Nephron progenitor cell (in vitro differentiated cells): Measurements from ENCODE around the gene SLPI.

Experiments used
- DNase-seq: peaks from one replicate; pipeline ENCODE4 v3.0.0; 2021
- H3K27ac Mint-ChIP-seq: 2 replicates; pipeline ENCODE4 v1.8.0; 2021; ENCODE audit warnings: mild to moderate bottlenecking, moderate library complexity, mixed read lengths
- H3K27me3 Mint-ChIP-seq: 2 replicates; pipeline ENCODE4 v1.8.0; 2021; ENCODE audit warnings: mild to moderate bottlenecking, low read depth, mixed read lengths; ENCODE audit not compliant: poor library complexity
- H3K36me3 Mint-ChIP-seq: 2 replicates; pipeline ENCODE4 v1.8.0; 2021; ENCODE audit warnings: low read depth, mixed read lengths
- H3K4me1 Mint-ChIP-seq: 2 replicates; pipeline ENCODE4 v1.8.0; 2021; ENCODE audit warnings: mixed read lengths
- H3K4me3 Mint-ChIP-seq: 2 replicates; pipeline ENCODE4 v1.8.0; 2021; ENCODE audit warnings: mild to moderate bottlenecking, moderate library complexity, mixed read lengths
- H3K9me3 Mint-ChIP-seq: 2 replicates; pipeline ENCODE4 v1.8.0; 2021; ENCODE audit warnings: mild to moderate bottlenecking, moderate library complexity, mixed read lengths
- CTCF ChIP-seq: fragments of 200-600 bp; sonication (generic); IDR thresholded peaks from 2 replicates; pipeline ENCODE4 v1.5.0; 2021; ENCODE audit warnings: antibody characterized with exemption

Gene SLPI

GRCh38 chr20:45254383-45255262 lies at the start of gene SLPI:
SLPI (minus strand) TSS chr20:45254564; CDS start chr20:45254543, 21 bp downstream.
- TF ChIP-seq CTCF = no peak
- H3K27ac Mint-ChIP-seq = no peak within 1 kb of the TSS
- no peaks in the 10 kb centered on the region for H3K9me3 Mint-ChIP-seq
- no peak for DNase-seq
- H3K4me3 Mint-ChIP-seq = no peak within 1 kb of the TSS
- peaks cover 34% of the 10 kb centered on the region for H3K27me3 Mint-ChIP-seq
- H3K4me1 Mint-ChIP-seq = peaks cover 23% of the 10 kb centered on the region
- no peaks in the 10 kb centered on the region for H3K36me3 Mint-ChIP-seq

GRCh38 chr20:45303586-45304463 lies 49.5 kb upstream of the SLPI start:
- peaks cover 6% of the 10 kb centered on the region for H3K9me3 Mint-ChIP-seq
- TF ChIP-seq CTCF = no peak
- no peak overlapping the region for H3K4me3 Mint-ChIP-seq
- peak overlapping the region; percentile 22 for H3K27ac Mint-ChIP-seq
- DNase-seq = no peak
- H3K27me3 Mint-ChIP-seq = peaks cover 51% of the 10 kb centered on the region
- H3K36me3 Mint-ChIP-seq = no peaks in the 10 kb centered on the region
- H3K4me1 Mint-ChIP-seq = peaks cover 18% of the 10 kb centered on the region

- TF ChIP-seq CTCF = no peak
- H3K4me1 Mint-ChIP-seq = peaks cover 8% of the 10 kb centered on the region
- H3K36me3 Mint-ChIP-seq = no peaks in the 10 kb centered on the region
- H3K27ac Mint-ChIP-seq = no peak overlapping the region
- H3K27me3 Mint-ChIP-seq = peaks cover 42% of the 10 kb centered on the region
- H3K4me3 Mint-ChIP-seq = no peak overlapping the region
- no peak for DNase-seq
- peaks cover 9% of the 10 kb centered on the region for H3K9me3 Mint-ChIP-seq
These were observed 47.5 kb upstream of the SLPI start for GRCh38 chr20:45301824-45302271.

- H3K27ac Mint-ChIP-seq = no peak overlapping the region
- peaks cover 8% of the 10 kb centered on the region for H3K4me1 Mint-ChIP-seq
- TF ChIP-seq CTCF = peak; percentile 47
- H3K4me3 Mint-ChIP-seq = no peak overlapping the region
- H3K27me3 Mint-ChIP-seq = peaks cover 41% of the 10 kb centered on the region
- peaks cover 13% of the 10 kb centered on the region for H3K9me3 Mint-ChIP-seq
- DNase-seq = peak; percentile 62
- no peaks in the 10 kb centered on the region for H3K36me3 Mint-ChIP-seq
These were observed 46.6 kb upstream of the SLPI start for GRCh38 chr20:45300961-45301360.

GRCh38 chr20:45299786-45300185 lies 45.4 kb upstream of the SLPI start:
- H3K27me3 Mint-ChIP-seq = peaks cover 29% of the 10 kb centered on the region
- TF ChIP-seq CTCF = no peak
- no peak for DNase-seq
- no peaks in the 10 kb centered on the region for H3K36me3 Mint-ChIP-seq
- H3K4me3 Mint-ChIP-seq = no peak overlapping the region
- peaks cover 23% of the 10 kb centered on the region for H3K9me3 Mint-ChIP-seq
- H3K27ac Mint-ChIP-seq = no peak overlapping the region
- H3K4me1 Mint-ChIP-seq = peaks cover 8% of the 10 kb centered on the region
